ENCODE data around the gene TREX2.

GRCh38 chrX:153463556-153463955, 17.7 kb upstream of the TREX2 start:
- TF ChIP-seq, protein P1, sequence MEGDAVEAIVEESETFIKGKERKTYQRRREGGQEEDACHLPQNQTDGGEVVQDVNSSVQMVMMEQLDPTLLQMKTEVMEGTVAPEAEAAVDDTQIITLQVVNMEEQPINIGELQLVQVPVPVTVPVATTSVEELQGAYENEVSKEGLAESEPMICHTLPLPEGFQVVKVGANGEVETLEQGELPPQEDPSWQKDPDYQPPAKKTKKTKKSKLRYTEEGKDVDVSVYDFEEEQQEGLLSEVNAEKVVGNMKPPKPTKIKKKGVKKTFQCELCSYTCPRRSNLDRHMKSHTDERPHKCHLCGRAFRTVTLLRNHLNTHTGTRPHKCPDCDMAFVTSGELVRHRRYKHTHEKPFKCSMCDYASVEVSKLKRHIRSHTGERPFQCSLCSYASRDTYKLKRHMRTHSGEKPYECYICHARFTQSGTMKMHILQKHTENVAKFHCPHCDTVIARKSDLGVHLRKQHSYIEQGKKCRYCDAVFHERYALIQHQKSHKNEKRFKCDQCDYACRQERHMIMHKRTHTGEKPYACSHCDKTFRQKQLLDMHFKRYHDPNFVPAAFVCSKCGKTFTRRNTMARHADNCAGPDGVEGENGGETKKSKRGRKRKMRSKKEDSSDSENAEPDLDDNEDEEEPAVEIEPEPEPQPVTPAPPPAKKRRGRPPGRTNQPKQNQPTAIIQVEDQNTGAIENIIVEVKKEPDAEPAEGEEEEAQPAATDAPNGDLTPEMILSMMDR (IDR thresholded peaks at IDR 0.05) = no peak
- TF ChIP-seq POLR2A (IDR thresholded peaks at IDR 0.05) = no peak

All from heart left ventricle (tissue), 13 donors.